H1 (cell line): ENCODE data around the gene MXRA8. TPM values are rescaled to one million over a fixed set of nuclear protein-coding genes. Genes with fewer than 3 reads are reported as not detected.

Experiments
- CTCF ChIA-PET: fragments of 300-600 bp; sonication (Branson Sonifier 250); formaldehyde crosslinking; loops from one replicate; lab custom pipeline; 2021; ENCODE audit not compliant: partially characterized antibody; lab: Charles Lee
- POLR2A ChIA-PET: fragments of 300-600 bp; sonication (Branson Sonifier 250); formaldehyde crosslinking; loops from one replicate; lab custom pipeline; 2021; ENCODE audit warnings: inconsistent platforms; ENCODE audit not compliant: partially characterized antibody; lab: Charles Lee
- DNase-seq, 2 experiments: peaks; one replicate each; pipeline versions ENCODE4 v3.0.0 to v3.0.0-alpha.2; 2010 to 2022; ENCODE audit warnings: low spot score in 2 of 2, low read depth in 1 of 2, mixed read lengths in 1 of 2
- FAIRE-seq: peaks from 2 replicates; lab custom pipeline; 2011; peaks lifted over from hg19 to GRCh38; lab: Jason Lieb, UNC
- H2AFZ ChIP-seq: 2 replicates; pipeline ENCODE4 v1.8.1; 2012; ENCODE audit warnings: low read length, inconsistent platforms
- H2AK5ac ChIP-seq: 2 replicates; pipeline ENCODE4 v1.6.1; 2013; ENCODE audit warnings: low read depth, low read length
- H2BK120ac ChIP-seq: replicated peaks from 2 replicates; pipeline ENCODE3; 2013; ENCODE audit warnings: low read depth, low read length, inconsistent platforms
- H2BK12ac ChIP-seq: 2 replicates; pipeline ENCODE4 v1.6.1; 2013; ENCODE audit warnings: low read depth, low read length
- H2BK15ac ChIP-seq: 2 replicates; pipeline ENCODE4 v1.6.1; 2013; ENCODE audit warnings: low read length
- H2BK20ac ChIP-seq: 2 replicates; pipeline ENCODE4 v1.6.1; 2013; ENCODE audit warnings: low read length
- H2BK5ac ChIP-seq: 2 replicates; pipeline ENCODE4 v1.6.1; 2013; ENCODE audit warnings: low read depth, low read length
- H3K14ac ChIP-seq: 2 replicates; pipeline ENCODE4 v1.6.1; 2013; ENCODE audit warnings: inconsistent platforms; ENCODE audit not compliant: insufficient read length
- H3K18ac ChIP-seq: 2 replicates; pipeline ENCODE4 v1.6.1; 2013; ENCODE audit warnings: low read length; ENCODE audit errors: extremely low read depth
- H3K23ac ChIP-seq: 2 replicates; pipeline ENCODE4 v1.6.1; 2013; ENCODE audit warnings: inconsistent platforms; ENCODE audit not compliant: insufficient read length
- H3K23me2 ChIP-seq: 2 replicates; pipeline ENCODE4 v1.6.1; 2013; ENCODE audit warnings: low read depth, low read length
- H3K27ac ChIP-seq: 2 replicates; pipeline ENCODE4 v1.6.1; 2011; ENCODE audit warnings: low read depth, low read length, inconsistent platforms
- H3K27me3 ChIP-seq, 4 experiments: replicated peaks in 1 of 4; 1 replicate in 1 of 4; 2 replicates in 3 of 4; pipeline versions ENCODE4 v1.6.1 to v1.8.1; 2011 to 2013; ENCODE audit warnings: low read length in 3 of 4, mild to moderate bottlenecking in 3 of 4, inconsistent platforms in 2 of 4, mixed read lengths in 2 of 4, moderate library complexity in 1 of 4; ENCODE audit not compliant: control insufficient read depth in 3 of 4, insufficient read depth in 3 of 4; ENCODE audit errors: extremely low read depth in 1 of 4
- H3K36me3 ChIP-seq, 4 experiments: 2 replicates each; pipeline versions ENCODE4 v1.6.1 to v1.8.1; 2011 to 2013; ENCODE audit warnings: mild to moderate bottlenecking in 4 of 4, low read length in 3 of 4, moderate library complexity in 2 of 4, control low read depth in 1 of 4, inconsistent platforms in 1 of 4; ENCODE audit not compliant: insufficient read depth in 4 of 4, control insufficient read depth in 2 of 4
- H3K4ac ChIP-seq: replicated peaks from 2 replicates; pipeline ENCODE3; 2013; ENCODE audit warnings: low read length, low read depth, mixed read lengths, inconsistent platforms; ENCODE audit not compliant: insufficient read length
- H3K4me1 ChIP-seq, 4 experiments: replicated peaks in 1 of 4; 1 replicate in 1 of 4; 2 replicates in 3 of 4; pipeline versions ENCODE4 v1.6.1 to v1.8.1; 2011 to 2013; ENCODE audit warnings: low read length in 3 of 4, inconsistent platforms in 2 of 4, mixed read lengths in 1 of 4; ENCODE audit not compliant: insufficient read depth in 4 of 4, control insufficient read depth in 3 of 4
- H3K4me2 ChIP-seq, 2 experiments: 2 replicates each; pipeline versions ENCODE4 v1.6.1 to v1.8.1; 2011 to 2013; ENCODE audit warnings: low read depth in 2 of 2, low read length in 2 of 2, control low read depth in 1 of 2, inconsistent platforms in 1 of 2, mild to moderate bottlenecking in 1 of 2; ENCODE audit not compliant: insufficient read depth in 1 of 2
- H3K4me3 ChIP-seq, 4 experiments: fragments of 200-600, 300-600 bp in 1 of 4; sonication (generic), shearing (Covaris generic), sonication (Bioruptor Twin) in 1 of 4; 2 replicates each; pipeline versions ENCODE4 v1.5.1 to v1.8.1; 2011 to 2016; ENCODE audit warnings: low read length in 4 of 4, low read depth in 3 of 4, control low read depth in 2 of 4, inconsistent platforms in 2 of 4, mild to moderate bottlenecking in 2 of 4, mixed read lengths in 1 of 4, moderate library complexity in 1 of 4; ENCODE audit not compliant: insufficient read depth in 2 of 4; ENCODE audit errors: extremely low read depth in 1 of 4
- H3K56ac ChIP-seq: replicated peaks from 2 replicates; pipeline ENCODE3; 2013; ENCODE audit warnings: low read depth, mild to moderate bottlenecking, mixed read lengths, low read length, inconsistent platforms; ENCODE audit not compliant: insufficient read length
- H3K79me1 ChIP-seq: 2 replicates; pipeline ENCODE4 v1.6.1; 2013; ENCODE audit warnings: low read depth, low read length, control low read depth
- H3K79me2 ChIP-seq, 2 experiments: 2 replicates each; pipeline versions ENCODE4 v1.6.1 to v1.8.1; 2012 to 2013; ENCODE audit warnings: low read length in 2 of 2, mild to moderate bottlenecking in 2 of 2, inconsistent platforms in 1 of 2; ENCODE audit not compliant: insufficient read depth in 2 of 2, control insufficient read depth in 1 of 2
- H3K9ac ChIP-seq, 4 experiments: replicated peaks in 1 of 4; 1 replicate in 1 of 4; 2 replicates in 3 of 4; pipeline versions ENCODE4 v1.6.1 to v1.8.1; 2011 to 2013; ENCODE audit warnings: low read depth in 3 of 4, low read length in 3 of 4, control low read depth in 2 of 4, mild to moderate bottlenecking in 2 of 4, moderate library complexity in 2 of 4, inconsistent platforms in 1 of 4; ENCODE audit errors: extremely low read depth in 1 of 4
- H3K9me3 ChIP-seq, 2 experiments: 2 replicates each; pipeline versions ENCODE4 v1.6.1 to v1.8.1; 2012 to 2013; ENCODE audit warnings: mild to moderate bottlenecking in 2 of 2, moderate library complexity in 2 of 2, control low read depth in 1 of 2, inconsistent platforms in 1 of 2, low read depth in 1 of 2, low read length in 1 of 2, mixed read lengths in 1 of 2; ENCODE audit not compliant: insufficient read depth in 2 of 2
- H4K20me1 ChIP-seq, 2 experiments: replicated peaks in 1 of 2; 2 replicates each; pipeline versions ENCODE3 to v1.8.1; 2011 to 2013; ENCODE audit warnings: inconsistent platforms in 2 of 2, low read length in 2 of 2, mild to moderate bottlenecking in 1 of 2; ENCODE audit not compliant: insufficient read depth in 2 of 2, control insufficient read depth in 1 of 2
- H4K5ac ChIP-seq: 2 replicates; pipeline ENCODE4 v1.6.1; 2013; ENCODE audit warnings: low read length, low read depth, mixed read lengths, inconsistent platforms; ENCODE audit not compliant: insufficient read length
- H4K8ac ChIP-seq: 2 replicates; pipeline ENCODE4 v1.8.0; 2013; ENCODE audit warnings: mild to moderate bottlenecking, moderate library complexity, low read length, inconsistent platforms; ENCODE audit not compliant: insufficient read depth; ENCODE audit errors: extremely low read depth
- H4K91ac ChIP-seq: replicated peaks from 2 replicates; pipeline ENCODE3; 2013; ENCODE audit warnings: low read length, mixed read lengths, inconsistent platforms; ENCODE audit not compliant: insufficient read length
- CBX8 ChIP-seq: fragments of 300-800, 300-1000 bp; sonication (generic); IDR thresholded peaks from 2 replicates; pipeline ENCODE4 v1.7.1; 2016; ENCODE audit warnings: low read depth, low read length, borderline replicate concordance
- POLR2A ChIP-seq, 2 experiments: IDR thresholded peaks; 1 replicate in 1 of 2; 2 replicates in 1 of 2; pipeline ENCODE4 v1.6.1; 2011; ENCODE audit warnings: low read depth in 2 of 2, low read length in 2 of 2, mild to moderate bottlenecking in 2 of 2; ENCODE audit errors: control extremely low read depth in 1 of 2
- TEAD4 ChIP-seq: IDR thresholded peaks from 2 replicates; pipeline ENCODE4 v1.6.1; 2012; ENCODE audit warnings: low read depth, low read length, inconsistent platforms, mixed read lengths
- WGBS, 2 experiments: shearing (Covaris generic) in 1 of 2; methylation state at CpG; one replicate each; pipeline versions ENCODE4 v1.1.6 to v1.1.7; 2013 to 2015; ENCODE audit warnings: low lambda C conversion rate in 2 of 2, mixed read lengths in 2 of 2, inconsistent platforms in 1 of 2, low coverage in 1 of 2, missing lambda C conversion rate in 1 of 2; ENCODE audit not compliant: insufficient replicate concordance in 2 of 2, insufficient coverage in 1 of 2, insufficient read length in 1 of 2; ENCODE audit errors: extremely low coverage in 1 of 2, missing lambda C conversion rate in 1 of 2; 5-methylcytosine and 5-hydroxymethylcytosine counted together
- polyA plus RNA-seq, 7 experiments: library from polyadenylated mRNA; depleted of rRNA in 3 of 7; stranded (reverse) in 5 of 7; unstranded in 2 of 7; fragments of >200 nt in 5 of 7; fragments of 200-250 nt in 2 of 7; gene quantifications; 1 replicate in 5 of 7; 2 replicates in 1 of 7; 4 replicates in 1 of 7; pipeline versions ENCODE4 v1.2.1 to v1.2.3, GENCODE V29; 2011 to 2013; ENCODE audit warnings: missing spikeins in 2 of 7, mixed read lengths in 2 of 7
- total RNA-seq: library from RNA; stranded (reverse); fragmentation: NEBNext Ultra II Directional; extraction: Animal tissue kit (Norgen Biotek cat#: 25700); gene quantifications from 2 replicates; pipeline ENCODE4 v1.2.1, GENCODE V29; 2021

MXRA8 gene
- total and polyA plus RNA-seq, 2 of the 8 experiments (the other 6 are each of a cell fraction or from before 2014, with no cell fraction given) = 10.5 to 17.2 TPM

DNA sequence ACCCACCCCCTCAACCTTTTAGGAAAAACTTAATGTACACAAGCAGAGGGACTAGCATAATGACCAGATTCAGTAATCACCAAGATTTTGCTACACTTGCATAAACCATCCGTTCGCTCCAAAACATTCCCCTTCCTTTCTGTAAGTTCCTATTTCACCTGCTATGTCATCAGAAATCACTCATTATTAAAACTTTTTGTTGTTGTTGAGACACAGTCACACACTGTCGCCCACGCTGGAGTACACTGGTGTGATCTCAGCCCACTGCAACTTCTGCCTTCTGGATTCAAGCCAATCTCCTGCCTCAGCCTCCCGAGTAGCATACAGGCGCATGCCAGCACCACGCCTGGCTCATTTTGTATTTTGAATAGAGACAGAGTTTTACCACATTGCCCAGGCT is 45.3 kb upstream of the MXRA8 start:
- Histone ChIP-seq H3K36me3 (peaks cover 21 to 55% (median 36%) of the 10 kb centered on the region in 4 experiments), H2BK12ac (no peak overlapping the region), H3K4me1 (peaks cover 2 to 20% (median 12%) of the 10 kb centered on the region in 4 experiments), H3K4me2 (no peak overlapping the region), H3K27ac (no peak overlapping the region), H4K8ac (no peak overlapping the region), H2BK5ac (no peak overlapping the region), H4K91ac (no peak overlapping the region), H3K79me1 (peaks cover 17% of the 10 kb centered on the region), H2BK20ac (no peak overlapping the region), H4K20me1 (peaks cover 11 to 26% of the 10 kb centered on the region in 2 experiments), H3K4me3 (no peak overlapping the region), H2AK5ac (no peak overlapping the region), H3K27me3 (no peaks in the 10 kb centered on the region), H3K23ac (no peak overlapping the region), H3K79me2 (peaks cover 14 to 54% of the 10 kb centered on the region in 2 experiments), H3K23me2 (peaks cover 14% of the 10 kb centered on the region), H3K14ac (no peak overlapping the region), H3K18ac (no peak overlapping the region), H3K9me3 (no peaks in the 10 kb centered on the region), H3K9ac (no peak overlapping the region; a peak in 1 of 7 replicates), H2BK120ac (no peak overlapping the region), H4K5ac (no peak overlapping the region), H2AFZ (no peak overlapping the region), H3K56ac (no peak overlapping the region), H2BK15ac (no peak overlapping the region), H3K4ac (no peak overlapping the region)
- FAIRE-seq = no peak
- no peak for DNase-seq
- CTCF ChIA-PET = interaction anchor here (0.6 to 1.6 kb wide), 3 partner anchors 52 to 241 kb away, joined by 3 to 6 read pairs (median 4); no protein-coding TSS in a partner anchor
- POLR2A ChIA-PET = interaction anchor here (20.0 to 27.7 kb wide), 2 partner anchors 19 to 27 kb away, joined by 515 to 719 read pairs; partner anchors contain the start of genes ANKRD65, AURKAIP1, CCNL2 and VWA1
- 95% methylated on average over 7 of the region's 7 CpGs; no CpG with 5 or more reads in 1 of the 2 experiments for WGBS, 2 experiments
- no peak for TF ChIP-seq TEAD4
- TF ChIP-seq POLR2A (IDR thresholded peaks at IDR 0.05; ENCODE audit: control extremely low read depth in 1 of 2, low read depth in 2 of 2, low read length in 2 of 2) = 0 out of 3 replicates have a peak, but pooled peaks of 1 of the 2 experiments have one; percentile 22
- no peak for TF ChIP-seq CBX8
- TF ChIP-seq, all 59 proteins: peak for 1
